Neuronal stem cell (in vitro differentiated cells): ENCODE results near the gene FAM83F.

Experiments
- DNase-seq: peaks from one replicate; pipeline ENCODE4 v3.0.0-alpha.2; 2013; ENCODE audit warnings: low spot score
- H2AFZ ChIP-seq: one replicate; pipeline ENCODE4 v1.6.1; 2013; ENCODE audit warnings: mild to moderate bottlenecking, low read length, inconsistent platforms
- H2AK5ac ChIP-seq: 2 replicates; pipeline ENCODE4 v1.6.1; 2013; ENCODE audit warnings: low read depth, mild to moderate bottlenecking, inconsistent platforms, low read length, moderate library complexity, mixed read lengths
- H2BK120ac ChIP-seq: 2 replicates; pipeline ENCODE4 v1.6.1; 2013; ENCODE audit warnings: low read depth, mild to moderate bottlenecking, inconsistent platforms, low read length, moderate library complexity, mixed read lengths
- H2BK12ac ChIP-seq: one replicate; pipeline ENCODE4 v1.6.1; 2013; ENCODE audit warnings: low read length, inconsistent platforms
- H2BK15ac ChIP-seq: 2 replicates; pipeline ENCODE4 v1.6.1; 2013; ENCODE audit warnings: mild to moderate bottlenecking, low read length, inconsistent platforms, mixed read lengths
- H2BK5ac ChIP-seq: one replicate; pipeline ENCODE4 v1.6.1; 2013; ENCODE audit warnings: inconsistent platforms, mild to moderate bottlenecking, low read length, moderate library complexity
- H3K14ac ChIP-seq: one replicate; pipeline ENCODE4 v1.6.1; 2013; ENCODE audit warnings: low read length, inconsistent platforms
- H3K18ac ChIP-seq: 2 replicates; pipeline ENCODE4 v1.6.1; 2013; ENCODE audit warnings: low read length, inconsistent platforms
- H3K23ac ChIP-seq: 2 replicates; pipeline ENCODE4 v1.6.1; 2013; ENCODE audit warnings: low read depth, mild to moderate bottlenecking, mixed read lengths, low read length, inconsistent platforms; ENCODE audit not compliant: poor library complexity
- H3K27ac ChIP-seq: replicated peaks from 3 replicates; pipeline ENCODE4 v1.5.1; 2013; ENCODE audit warnings: low read length, inconsistent platforms
- H3K27me3 ChIP-seq, 3 experiments: 2 replicates each; pipeline ENCODE4 v1.6.1; 2013; ENCODE audit warnings: low read length in 3 of 3, mild to moderate bottlenecking in 2 of 3, inconsistent platforms in 1 of 3, low read depth in 1 of 3, mixed read lengths in 1 of 3, moderate library complexity in 1 of 3; ENCODE audit not compliant: control insufficient read depth in 3 of 3, insufficient read depth in 3 of 3
- H3K36me3 ChIP-seq, 2 donors: replicated peaks in 1 of 2; 2 replicates each; pipeline ENCODE4 v1.6.1; 2013; ENCODE audit warnings: low read length in 2 of 2; ENCODE audit not compliant: control insufficient read depth in 2 of 2, insufficient read depth in 2 of 2
- H3K4ac ChIP-seq: 2 replicates; pipeline ENCODE4 v1.6.1; 2013; ENCODE audit warnings: inconsistent platforms, mild to moderate bottlenecking, low read length, moderate library complexity
- H3K4me1 ChIP-seq, 2 donors: 1 replicate in 1 of 2; 2 replicates in 1 of 2; pipeline ENCODE4 v1.6.1; 2013; ENCODE audit warnings: low read length in 2 of 2, low read depth in 1 of 2; ENCODE audit not compliant: control insufficient read depth in 2 of 2, insufficient read depth in 1 of 2
- H3K4me2 ChIP-seq: one replicate; pipeline ENCODE4 v1.6.1; 2013; ENCODE audit warnings: mild to moderate bottlenecking, low read length, inconsistent platforms; ENCODE audit not compliant: insufficient read depth, poor library complexity, severe bottlenecking
- H3K4me3 ChIP-seq, 2 donors: 2 replicates each; pipeline ENCODE4 v1.5.1; 2013; ENCODE audit warnings: low read length in 2 of 2, mild to moderate bottlenecking in 2 of 2, inconsistent platforms in 1 of 2, moderate library complexity in 1 of 2
- H3K79me1 ChIP-seq: one replicate; pipeline ENCODE4 v1.6.1; 2013; ENCODE audit warnings: low read depth, mild to moderate bottlenecking, inconsistent platforms, low read length, moderate library complexity
- H3K9ac ChIP-seq: one replicate; pipeline ENCODE4 v1.6.1; 2013; ENCODE audit warnings: mild to moderate bottlenecking, low read depth, low read length, inconsistent platforms; ENCODE audit not compliant: poor library complexity
- H3K9me3 ChIP-seq, 2 donors: replicated peaks in 1 of 2; 2 replicates each; pipeline versions ENCODE3 to v1.6.1; 2013; ENCODE audit warnings: low read length in 2 of 2, mild to moderate bottlenecking in 2 of 2, inconsistent platforms in 1 of 2, low read depth in 1 of 2, mixed read lengths in 1 of 2, moderate library complexity in 1 of 2; ENCODE audit not compliant: control insufficient read depth in 2 of 2, insufficient read depth in 1 of 2
- H4K8ac ChIP-seq: one replicate; pipeline ENCODE4 v1.6.1; 2013; ENCODE audit warnings: low read depth, mild to moderate bottlenecking, inconsistent platforms, low read length, moderate library complexity
- H4K91ac ChIP-seq: one replicate; pipeline ENCODE4 v1.6.1; 2013; ENCODE audit warnings: low read length, low read depth, mild to moderate bottlenecking, inconsistent platforms; ENCODE audit not compliant: poor library complexity
- WGBS, 2 donors: extraction: QIAGEN DNeasy Blood & Tissue Kit; methylation state at CpG; one replicate each; pipeline ENCODE4 v1.1.7; 2013; ENCODE audit warnings: missing lambda C conversion rate in 2 of 2, mixed read lengths in 1 of 2; ENCODE audit not compliant: insufficient read length in 2 of 2, insufficient replicate concordance in 1 of 2; ENCODE audit errors: extremely low coverage in 2 of 2; 5-methylcytosine and 5-hydroxymethylcytosine counted together

Gene FAM83F

DNA sequence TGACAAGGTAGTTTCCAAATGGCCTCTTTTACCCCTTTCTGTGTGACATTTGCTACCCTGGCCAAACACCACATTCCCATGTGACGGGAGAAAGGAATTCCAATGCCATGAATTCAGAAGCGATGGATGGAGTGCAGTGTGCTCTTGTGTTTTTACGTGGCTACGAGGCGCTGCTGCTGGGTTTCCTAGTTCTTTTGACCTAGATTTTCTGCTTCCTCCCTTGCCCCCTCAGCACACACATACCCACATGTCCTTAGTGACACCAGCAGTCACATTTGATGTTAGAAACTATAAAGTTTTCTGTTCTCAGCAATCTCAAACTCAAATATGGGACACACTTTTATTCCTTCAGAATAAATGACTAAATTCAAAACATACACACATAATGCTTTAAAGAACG is 42.4 kb upstream of the FAM83F start:
- Histone ChIP-seq H3K9ac (no peak overlapping the region), H3K14ac (no peak overlapping the region), H2AFZ (no peak overlapping the region), H3K27ac (no peak overlapping the region), H4K91ac (no peak overlapping the region), H3K4me2 (no peak overlapping the region), H3K4ac (no peak overlapping the region), H2BK5ac (no peak overlapping the region), H2BK12ac (no peak overlapping the region), H2AK5ac (no peak overlapping the region), H3K4me3 (no peak overlapping the region), H3K4me1 (peaks cover 0 to 1% of the 10 kb centered on the region in 2 donors), H3K23ac (no peak overlapping the region), H4K8ac (no peak overlapping the region), H2BK120ac (no peak overlapping the region), H2BK15ac (no peak overlapping the region), H3K9me3 (no peaks in the 10 kb centered on the region), H3K18ac (no peak overlapping the region), H3K79me1 (no peaks in the 10 kb centered on the region), H3K27me3 (peaks cover 0 to 3% (median 0%) of the 10 kb centered on the region in 3 experiments), H3K36me3 (no peaks in the 10 kb centered on the region)
- DNase-seq: no peak
- WGBS, 2 donors: no CpG with 5 or more reads among the region's 6 CpGs

DNA sequence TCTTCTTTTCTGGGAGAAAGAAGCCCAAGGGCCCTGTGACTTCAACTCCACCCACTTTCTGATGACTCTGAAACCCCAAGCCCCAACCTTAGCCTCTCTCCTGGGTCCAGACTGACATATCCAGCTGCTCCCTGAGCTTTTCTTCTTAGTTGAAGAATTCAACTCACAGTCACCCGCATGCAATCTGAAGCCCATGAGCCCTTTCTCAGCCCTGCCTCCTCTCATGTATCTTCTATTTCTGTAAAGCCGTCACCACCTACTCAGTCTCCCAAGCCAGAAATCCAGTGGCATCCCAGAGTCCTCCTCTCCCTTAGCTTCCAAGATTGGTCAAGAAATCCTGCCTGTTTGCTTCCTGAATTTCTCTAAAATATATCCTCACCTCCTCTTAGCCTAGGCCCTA is 41.7 kb upstream of the FAM83F start:
- H2BK120ac ChIP-seq: no peak overlapping the region
- no peak overlapping the region for H3K4ac ChIP-seq
- H3K18ac ChIP-seq: no peak overlapping the region
- no peaks in the 10 kb centered on the region for H3K36me3 ChIP-seq
- H4K91ac ChIP-seq: no peak overlapping the region
- H3K9me3 ChIP-seq: no peaks in the 10 kb centered on the region
- H4K8ac ChIP-seq: no peak overlapping the region
- no CpG with 5 or more reads among the region's 2 CpGs for WGBS, 2 donors
- no peak overlapping the region for H2BK12ac ChIP-seq
- H3K4me2 ChIP-seq: no peak overlapping the region
- H2BK5ac ChIP-seq: no peak overlapping the region
- no peak overlapping the region for H3K23ac ChIP-seq
- H3K4me3 ChIP-seq: no peak overlapping the region
- no peak overlapping the region for H2AFZ ChIP-seq
- DNase-seq: no peak
- H3K79me1 ChIP-seq: no peaks in the 10 kb centered on the region
- H3K4me1 ChIP-seq: peaks cover 0 to 2% of the 10 kb centered on the region in 2 donors
- H3K9ac ChIP-seq: no peak overlapping the region
- no peak overlapping the region for H3K27ac ChIP-seq
- H3K27me3 ChIP-seq: peaks cover 0 to 3% (median 0%) of the 10 kb centered on the region in 3 experiments
- no peak overlapping the region for H2AK5ac ChIP-seq
- H2BK15ac ChIP-seq: no peak overlapping the region
- H3K14ac ChIP-seq: no peak overlapping the region

DNA sequence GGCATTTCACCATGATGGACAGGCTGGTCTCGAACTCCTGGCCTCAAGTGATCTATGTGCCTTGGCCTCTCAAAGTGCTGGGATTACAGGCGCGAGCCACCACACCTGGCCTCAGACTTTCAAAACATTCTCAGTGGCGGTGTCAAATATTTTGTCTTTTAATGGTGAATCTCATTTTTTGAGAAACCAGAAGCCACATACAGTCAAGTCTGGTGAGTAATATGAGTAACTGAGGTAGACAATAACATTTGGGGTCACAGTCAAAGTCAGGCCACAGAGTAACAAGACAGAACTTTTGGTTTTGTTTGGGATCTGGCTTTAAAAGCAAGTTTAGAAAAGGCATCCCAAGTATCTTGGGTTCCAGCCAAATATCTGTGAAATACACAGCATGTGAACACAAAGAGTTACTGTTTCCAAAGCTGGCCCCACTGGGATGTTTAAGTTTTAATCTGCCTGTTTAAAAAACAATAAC is 40.1 kb upstream of the FAM83F start:
- H3K4me1 ChIP-seq: peaks cover 0 to 2% of the 10 kb centered on the region in 2 donors
- H4K91ac ChIP-seq: no peak overlapping the region
- H3K4me2 ChIP-seq: no peak overlapping the region
- H2AFZ ChIP-seq: no peak overlapping the region
- H3K18ac ChIP-seq: no peak overlapping the region
- WGBS, 2 donors: no CpG with 5 or more reads among the region's 4 CpGs
- H3K23ac ChIP-seq: no peak overlapping the region
- no peak overlapping the region for H3K27ac ChIP-seq
- H3K27me3 ChIP-seq: peaks cover 0 to 5% (median 0%) of the 10 kb centered on the region in 3 experiments
- no peaks in the 10 kb centered on the region for H3K9me3 ChIP-seq
- H3K9ac ChIP-seq: no peak overlapping the region
- no peak overlapping the region for H2BK15ac ChIP-seq
- no peak for DNase-seq
- no peak overlapping the region for H2BK5ac ChIP-seq
- H3K79me1 ChIP-seq: no peaks in the 10 kb centered on the region
- H2BK12ac ChIP-seq: no peak overlapping the region
- H3K36me3 ChIP-seq: no peaks in the 10 kb centered on the region
- no peak overlapping the region for H2BK120ac ChIP-seq
- no peak overlapping the region for H2AK5ac ChIP-seq
- no peak overlapping the region for H4K8ac ChIP-seq
- no peak overlapping the region for H3K4me3 ChIP-seq
- H3K14ac ChIP-seq: no peak overlapping the region
- H3K4ac ChIP-seq: no peak overlapping the region

DNA sequence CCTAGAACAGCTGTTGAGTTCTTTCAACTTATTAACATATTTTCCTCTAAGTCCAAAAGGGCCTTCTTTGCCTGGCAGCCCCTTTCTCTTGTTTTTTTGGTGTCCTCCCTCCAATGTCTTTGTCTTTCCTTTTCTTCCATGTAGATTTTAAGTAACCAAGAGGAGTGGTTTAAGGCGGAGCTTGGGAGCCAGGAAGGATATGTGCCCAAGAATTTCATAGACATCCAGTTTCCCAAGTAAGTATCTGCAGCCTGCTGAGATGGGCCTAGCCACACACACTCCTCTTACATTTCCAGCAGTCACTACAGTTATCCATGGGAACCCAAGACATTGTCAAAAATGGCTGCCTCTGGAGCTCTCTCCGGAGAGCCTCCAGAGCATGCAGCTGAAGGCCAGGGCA is 39.1 kb upstream of the FAM83F start:
- no peak overlapping the region for H4K91ac ChIP-seq

More for the DNA sequence above, 39.1 kb upstream of the FAM83F start:
- Histone ChIP-seq H2AK5ac (no peak overlapping the region), H3K27ac (no peak overlapping the region), H3K4ac (no peak overlapping the region), H4K8ac (no peak overlapping the region), H3K36me3 (no peaks in the 10 kb centered on the region), H3K4me3 (no peak overlapping the region), H2BK15ac (no peak overlapping the region), H3K79me1 (no peaks in the 10 kb centered on the region), H3K14ac (no peak overlapping the region), H3K18ac (no peak overlapping the region), H2BK12ac (no peak overlapping the region), H3K4me1 (peaks cover 0 to 7% of the 10 kb centered on the region in 2 donors), H3K9me3 (no peaks in the 10 kb centered on the region), H3K27me3 (peaks cover 0 to 14% (median 0%) of the 10 kb centered on the region in 3 experiments), H3K23ac (no peak overlapping the region), H2AFZ (no peak overlapping the region), H3K9ac (no peak overlapping the region), H2BK5ac (no peak overlapping the region), H2BK120ac (no peak overlapping the region), H3K4me2 (no peak overlapping the region)
- DNase-seq: no peak
- no CpG with 5 or more reads among the region's 2 CpGs for WGBS, 2 donors
